Right renal cortex interstitium (tissue), 3 donors: Measurements from ENCODE around the gene ACOXL. TPM values are rescaled to one million over a fixed set of nuclear protein-coding genes. Genes with fewer than 3 reads are reported as not detected.
"Not testable (repeated sequence)": the region's sequence is repeated elsewhere in the genome, so short reads cannot be mapped to it uniquely, and the experiment has no call there.

Experiments
- DNase-seq, 3 donors: peaks; one replicate each; pipeline ENCODE4 v3.0.0-alpha.2; 2013; ENCODE audit warnings: low read depth in 3 of 3, low spot score in 2 of 3
- polyA plus RNA-seq, 3 donors: library from polyadenylated mRNA; unstranded; fragments of 120-200 nt; gene quantifications; one replicate each; pipeline ENCODE4 v1.2.1, GENCODE V29; 2013; ENCODE audit not compliant: insufficient read length in 3 of 3

Gene ACOXL
- polyA plus RNA-seq, 3 donors, result 0.35 to 0.83 (median 0.62) TPM

DNA sequence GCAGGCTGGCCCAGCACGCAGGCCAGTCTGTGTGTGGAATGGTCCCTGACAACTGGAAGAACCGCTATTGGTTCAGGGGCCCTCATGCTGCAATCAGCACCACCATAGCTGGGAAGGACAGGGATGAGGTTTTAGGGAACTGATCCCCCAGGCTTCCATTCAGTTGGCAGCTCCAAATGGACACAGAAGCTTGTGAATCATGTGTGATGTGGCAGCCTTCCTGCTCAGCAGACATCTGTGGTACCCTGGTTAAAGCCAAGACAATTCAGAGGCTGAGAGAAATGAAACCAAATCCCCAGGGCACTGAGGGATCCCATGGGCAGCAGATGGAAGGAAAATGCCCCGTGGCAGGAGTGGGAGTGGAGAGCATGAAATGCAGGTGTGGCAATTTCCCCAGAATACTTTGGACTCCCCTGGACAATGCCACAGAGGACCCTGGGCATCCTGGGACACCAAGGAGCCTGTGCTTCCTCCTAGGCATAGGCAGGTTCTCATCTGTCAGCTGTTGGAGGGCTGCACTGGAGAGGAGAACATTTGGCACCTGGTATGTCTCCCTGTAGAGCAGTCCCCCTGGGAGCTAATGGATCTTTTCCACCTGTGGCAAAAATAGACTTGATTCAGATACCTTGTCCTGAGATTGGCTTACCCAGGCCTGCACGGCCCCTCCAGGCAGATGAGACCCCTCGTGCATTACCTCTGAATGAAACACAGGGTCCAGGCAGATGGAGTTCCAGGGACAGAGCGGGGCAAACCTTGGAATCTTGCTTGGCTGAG, 226.2 kb downstream of the ACOXL start:
- DNase-seq, result no peak

DNA sequence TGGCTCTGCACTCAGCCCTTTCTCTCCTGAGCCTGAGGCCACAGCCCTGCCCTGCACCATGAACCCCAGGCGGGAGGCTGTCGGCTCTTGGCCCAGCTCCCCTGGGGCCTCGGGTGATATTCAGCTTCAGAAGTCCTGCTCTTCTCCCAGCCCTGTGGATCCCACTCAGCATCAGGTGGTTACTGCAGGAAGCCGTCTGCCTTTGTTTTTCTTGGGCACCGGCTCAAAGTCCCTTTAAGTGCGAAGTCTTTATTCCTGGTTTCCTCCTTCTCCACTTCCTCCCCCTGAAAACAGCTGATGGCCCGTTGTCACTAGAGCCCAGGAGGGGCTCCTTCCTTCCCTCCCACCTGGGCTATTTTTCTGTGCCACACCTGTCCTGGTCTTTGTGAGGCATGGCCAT, 226.8 kb downstream of the ACOXL start:
- DNase-seq, result no peak

DNA sequence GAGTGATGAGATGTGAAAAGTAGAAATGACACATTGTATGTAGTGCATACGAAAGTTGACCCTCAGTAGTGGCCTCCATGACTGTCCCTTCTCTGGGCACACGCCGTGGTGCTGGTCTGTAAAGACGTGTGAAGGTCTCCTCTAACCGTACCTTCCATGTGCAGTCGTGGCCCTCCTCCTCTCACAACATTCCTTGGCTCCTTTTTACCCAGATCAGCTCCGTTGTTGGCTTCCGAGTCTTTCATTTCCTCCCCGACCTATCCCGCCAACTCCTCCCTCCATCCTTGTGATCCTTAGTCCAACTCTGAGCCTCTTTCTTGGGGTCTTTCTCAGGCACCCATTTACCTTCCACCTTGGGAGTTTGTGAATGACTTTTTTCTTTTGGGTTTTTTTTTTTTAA, 227.9 kb downstream of the ACOXL start:
- DNase-seq, result no peak

DNA sequence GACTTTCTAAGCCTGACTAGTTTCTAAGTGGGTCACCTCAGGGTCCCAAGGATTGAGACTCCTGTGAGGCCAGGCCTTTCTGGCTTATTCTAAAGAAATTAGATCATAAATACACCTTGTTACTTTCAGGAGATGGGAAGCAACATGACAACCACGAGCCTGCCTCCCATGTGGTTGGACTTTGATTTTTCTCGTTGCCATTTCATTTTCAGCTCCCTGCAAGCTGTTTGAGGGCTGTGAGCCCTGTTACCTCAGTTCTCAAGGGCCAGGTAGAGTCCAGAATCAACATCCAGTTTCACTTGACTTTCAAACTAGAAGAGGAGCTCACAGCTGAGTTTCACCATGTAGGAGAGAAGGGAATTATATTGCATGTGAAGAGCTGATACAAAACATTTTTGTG, 228.6 kb downstream of the ACOXL start:
- DNase-seq, result no peak

DNA sequence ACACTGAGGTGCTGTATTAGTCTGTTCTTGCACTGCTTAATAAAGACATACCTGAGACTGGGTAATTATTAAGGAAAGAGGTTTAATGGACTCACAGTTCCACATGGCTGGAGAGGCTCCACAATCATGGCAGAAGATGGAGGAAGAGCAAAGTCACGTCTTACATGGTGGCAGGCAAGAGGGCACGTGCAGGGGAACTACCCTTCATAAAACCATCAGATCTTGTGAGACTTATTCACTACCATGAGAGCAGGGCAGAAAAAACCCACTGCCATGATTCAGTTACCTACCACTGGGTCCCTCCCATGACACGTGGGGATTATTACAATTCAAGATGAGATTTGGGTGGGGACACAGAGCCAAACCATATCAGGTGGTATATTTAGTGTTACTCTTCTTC, 229.3 kb downstream of the ACOXL start:
- DNase-seq, result not testable (repeated sequence)

DNA sequence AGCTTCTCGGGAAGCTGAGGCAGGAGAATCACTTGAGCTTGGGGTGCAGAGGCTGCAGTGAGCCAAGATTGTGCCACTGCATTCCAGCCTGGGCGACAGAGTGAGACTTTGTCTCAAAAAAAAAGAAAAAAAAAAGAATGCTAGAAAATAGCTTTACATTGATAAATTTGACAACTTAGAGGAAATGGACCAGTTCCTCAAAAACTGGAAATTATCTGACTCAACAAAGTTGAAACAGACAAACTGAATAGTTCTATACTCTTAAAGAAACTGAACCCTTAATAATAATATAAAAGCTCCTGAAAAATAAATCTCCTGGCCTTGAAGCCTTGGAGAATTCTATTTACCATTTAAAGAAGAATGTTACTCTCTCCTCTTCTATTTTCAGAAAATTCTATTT, 237.3 kb downstream of the ACOXL start:
- no peak for DNase-seq

DNA sequence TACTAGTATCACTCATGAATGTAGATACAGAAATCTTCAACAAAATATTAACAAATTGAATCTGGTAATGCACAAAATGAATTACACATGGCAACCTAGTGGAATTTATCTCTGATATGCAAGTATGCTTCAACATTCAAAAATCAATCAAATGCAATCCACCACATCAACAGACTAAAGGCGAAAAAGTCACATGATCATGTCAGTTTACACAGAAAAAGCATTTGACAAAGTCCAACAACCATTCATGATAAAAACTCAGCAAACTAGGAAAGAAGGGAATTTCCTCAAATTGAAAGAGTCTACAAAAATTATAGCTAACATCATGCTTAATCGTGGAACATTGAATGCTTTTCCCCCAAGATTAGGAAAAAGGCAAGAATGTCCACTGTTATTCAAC, 237.8 kb downstream of the ACOXL start:
- DNase-seq, result no peak

DNA sequence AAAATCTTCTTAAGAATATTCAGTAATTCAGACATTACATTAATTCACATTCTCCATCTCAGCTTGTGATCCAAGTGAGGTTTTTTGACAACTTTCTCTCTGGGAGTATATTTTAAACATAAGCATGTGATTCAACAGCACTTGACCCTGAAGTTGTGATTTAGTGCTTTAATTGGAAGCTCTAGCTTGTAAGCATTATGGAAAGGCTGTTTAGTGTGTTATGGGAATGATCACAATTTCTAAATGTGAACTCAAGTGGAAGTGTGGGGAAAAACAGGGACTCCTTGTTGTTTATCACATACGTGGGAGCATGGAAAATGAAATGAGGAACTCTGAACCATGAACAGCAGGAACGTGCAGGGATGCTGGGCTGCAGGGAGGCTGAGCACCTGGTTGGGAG, 239.4 kb downstream of the ACOXL start:
- no peak for DNase-seq

DNA sequence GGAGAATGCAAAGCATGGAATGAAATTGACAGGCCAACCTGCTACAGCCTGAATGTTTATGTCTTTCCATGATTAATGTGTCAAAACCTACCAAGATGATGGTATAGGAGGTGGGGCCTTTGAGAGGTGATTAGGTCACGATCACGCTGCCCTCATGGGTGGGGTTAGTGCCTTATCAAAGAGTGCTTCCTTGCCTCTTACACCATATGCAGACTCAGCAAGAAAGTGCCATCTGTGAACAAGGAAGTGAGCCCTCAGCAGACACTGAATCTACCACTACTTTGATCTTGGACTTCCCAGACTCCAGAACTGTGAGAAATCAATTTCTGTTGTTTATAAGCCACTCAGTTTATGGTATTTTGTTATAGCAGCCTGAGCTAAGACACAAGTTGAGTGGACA, 240.9 kb downstream of the ACOXL start:
- no peak for DNase-seq

DNA sequence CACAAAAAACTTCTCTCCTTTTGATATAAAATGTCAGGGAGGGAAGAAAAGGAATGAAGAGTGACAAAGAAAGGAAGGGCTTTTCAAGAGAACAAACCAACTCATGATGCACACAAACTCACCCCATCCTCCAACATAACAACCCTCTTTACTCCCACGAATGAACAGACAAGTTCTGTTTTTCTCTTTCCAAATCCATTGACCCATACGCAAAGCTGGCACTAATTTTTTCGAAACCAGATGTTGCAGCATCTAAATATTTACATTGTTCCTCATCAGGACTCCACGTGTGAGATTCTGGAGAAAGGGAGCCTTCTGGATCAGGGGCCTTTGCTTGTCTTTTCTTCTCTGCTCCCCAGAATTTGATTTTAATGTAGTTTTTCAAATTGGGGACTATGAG, 245.0 kb downstream of the ACOXL start:
- DNase-seq, result no peak

DNA sequence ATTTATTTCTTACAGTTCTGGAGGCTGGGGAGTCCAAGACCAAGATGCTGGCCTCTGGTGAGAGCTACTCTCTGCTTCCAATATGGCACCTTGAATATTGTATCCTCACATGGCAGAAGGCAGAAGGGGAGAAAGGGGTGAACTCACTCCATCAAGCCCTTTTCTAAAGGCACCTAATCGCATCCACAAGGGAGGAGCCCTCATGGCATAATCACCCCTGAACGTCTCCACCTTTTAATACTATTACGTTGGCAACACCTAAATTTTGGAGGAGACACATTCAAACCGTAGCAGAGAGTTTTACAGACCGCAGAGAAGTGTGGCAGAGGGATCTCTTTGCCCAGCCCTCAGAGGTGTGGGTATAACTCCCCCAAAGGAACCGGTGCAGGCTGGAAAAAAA, 245.8 kb downstream of the ACOXL start:
- DNase-seq, result no peak

DNA sequence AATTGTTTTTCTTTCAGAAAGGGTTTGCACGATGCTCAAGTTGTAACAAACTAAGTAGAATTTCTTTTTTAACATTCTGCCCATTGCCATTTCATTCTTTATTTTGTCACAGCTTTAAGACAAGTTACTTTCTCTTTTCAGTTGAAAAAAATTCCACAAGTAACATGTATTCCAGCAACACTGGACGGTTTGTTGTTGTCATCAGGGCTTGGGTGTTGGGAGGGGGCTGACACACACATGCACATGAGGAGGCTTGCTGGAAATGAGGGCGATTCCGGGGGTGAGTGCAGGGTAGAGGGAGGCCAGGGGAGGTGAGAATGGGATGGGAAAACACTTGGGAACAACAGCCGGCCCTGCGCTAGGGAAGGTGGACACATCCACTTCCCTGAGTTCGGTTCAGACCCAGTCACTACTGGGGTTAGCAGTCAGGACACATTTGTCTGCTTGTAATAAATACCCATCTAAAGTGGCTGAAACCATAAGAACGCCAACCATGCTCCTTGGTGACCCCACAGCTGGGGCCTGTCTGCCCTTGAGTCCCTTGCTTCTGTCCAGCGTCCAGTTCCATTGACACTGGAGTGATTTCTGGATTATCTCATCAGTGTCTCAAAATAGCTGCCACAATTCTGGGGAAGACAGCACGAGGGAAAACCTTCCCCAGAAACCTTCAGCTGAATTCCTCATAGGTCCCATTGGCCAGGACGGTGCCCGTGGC, 246.5 kb downstream of the ACOXL start:
- no peak for DNase-seq

DNA sequence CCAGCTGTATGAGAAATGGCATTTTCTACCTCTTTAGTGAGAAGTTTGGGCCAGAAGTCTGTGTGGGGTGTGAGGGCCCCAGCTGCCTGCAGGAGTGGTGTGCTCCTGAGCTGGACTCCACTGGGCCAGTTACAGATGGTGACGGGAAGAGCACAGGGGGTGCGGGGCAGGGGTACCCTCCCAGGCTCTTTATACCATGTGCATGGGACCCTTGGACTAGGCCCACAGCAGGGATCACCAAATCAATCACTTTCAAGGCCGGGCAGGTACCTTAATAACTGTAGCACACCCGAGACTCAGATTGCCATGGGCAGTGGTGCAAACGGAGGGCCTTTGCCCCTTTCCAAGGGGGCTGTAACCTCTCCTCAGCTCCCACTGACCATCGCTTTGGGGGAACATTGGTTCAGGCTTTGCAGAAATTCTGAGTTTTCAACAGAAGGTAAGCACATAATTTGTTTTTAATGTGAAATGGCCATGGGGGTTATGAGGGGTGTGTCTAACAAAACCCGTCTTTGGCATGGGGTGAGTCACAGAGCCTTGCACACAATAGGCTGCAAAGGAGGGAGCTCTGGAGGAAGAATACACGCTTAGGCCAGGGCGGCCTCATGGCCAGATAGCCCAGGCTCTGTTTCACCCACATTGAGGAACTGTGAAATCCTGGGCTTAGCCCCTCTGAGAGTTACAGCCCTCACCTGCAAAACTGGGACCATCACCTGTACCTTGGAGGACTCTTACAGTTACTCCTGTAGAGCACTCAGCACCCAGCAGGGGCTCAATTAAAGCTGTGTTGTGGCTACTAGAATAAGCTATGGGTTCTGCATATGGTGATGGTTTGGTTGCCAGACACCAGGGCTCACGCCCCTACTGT, 247.3 kb downstream of the ACOXL start:
- DNase-seq, result no peak

DNA sequence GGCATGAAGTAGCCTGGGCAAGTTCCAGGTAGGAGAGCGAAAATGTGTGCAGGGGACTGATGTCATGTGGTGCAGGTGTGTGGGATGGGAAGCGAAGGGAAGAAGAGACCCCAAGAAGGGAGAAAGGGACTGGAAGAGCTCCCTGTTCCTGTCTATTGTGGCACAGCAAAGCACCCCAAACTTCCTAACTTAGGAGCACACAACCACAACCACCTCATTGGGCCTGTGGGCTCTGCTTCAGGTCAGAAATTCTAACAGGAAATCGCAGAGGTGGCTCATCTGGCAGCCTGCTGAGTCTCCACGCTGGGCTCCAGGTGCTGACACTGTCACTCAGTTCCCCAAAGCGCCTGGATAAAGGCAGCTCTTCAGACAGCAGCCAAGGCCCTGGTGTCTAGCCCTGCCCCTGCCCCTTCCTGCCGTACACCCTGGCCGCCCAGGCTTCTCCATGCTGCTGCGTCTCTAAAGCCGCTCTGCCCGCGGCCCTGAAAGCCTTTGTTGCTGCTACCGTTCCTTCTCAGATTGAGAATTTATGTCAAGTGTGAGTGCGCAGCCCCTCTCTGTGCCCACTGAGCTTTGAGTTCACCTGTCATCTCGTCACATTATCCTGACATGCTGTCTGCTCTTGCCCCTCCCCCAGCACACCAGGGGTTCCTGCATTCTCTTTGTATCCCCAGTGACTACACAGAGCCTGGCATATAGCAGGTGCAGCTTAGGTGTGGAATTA, 248.1 kb downstream of the ACOXL start:
- DNase-seq, result no peak

DNA sequence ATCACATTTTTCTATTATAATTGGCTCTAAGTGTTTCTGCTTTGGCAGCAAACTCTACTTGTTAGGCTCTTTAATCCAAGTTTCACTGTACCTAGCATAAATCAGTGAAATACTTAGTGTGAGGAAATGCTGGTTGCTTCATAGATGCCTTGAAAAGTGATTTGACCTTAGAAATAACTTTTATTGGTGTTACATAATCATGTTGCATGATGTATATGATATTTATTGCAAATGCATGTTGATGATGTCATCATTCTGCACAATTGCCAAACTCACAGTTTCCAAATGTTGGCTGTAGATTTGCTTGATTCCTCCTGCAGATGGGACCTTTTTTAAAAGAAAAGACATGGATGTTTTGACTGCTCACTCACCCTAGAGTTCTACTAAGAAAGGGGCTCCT, 250.8 kb downstream of the ACOXL start:
- DNase-seq, result no peak

DNA sequence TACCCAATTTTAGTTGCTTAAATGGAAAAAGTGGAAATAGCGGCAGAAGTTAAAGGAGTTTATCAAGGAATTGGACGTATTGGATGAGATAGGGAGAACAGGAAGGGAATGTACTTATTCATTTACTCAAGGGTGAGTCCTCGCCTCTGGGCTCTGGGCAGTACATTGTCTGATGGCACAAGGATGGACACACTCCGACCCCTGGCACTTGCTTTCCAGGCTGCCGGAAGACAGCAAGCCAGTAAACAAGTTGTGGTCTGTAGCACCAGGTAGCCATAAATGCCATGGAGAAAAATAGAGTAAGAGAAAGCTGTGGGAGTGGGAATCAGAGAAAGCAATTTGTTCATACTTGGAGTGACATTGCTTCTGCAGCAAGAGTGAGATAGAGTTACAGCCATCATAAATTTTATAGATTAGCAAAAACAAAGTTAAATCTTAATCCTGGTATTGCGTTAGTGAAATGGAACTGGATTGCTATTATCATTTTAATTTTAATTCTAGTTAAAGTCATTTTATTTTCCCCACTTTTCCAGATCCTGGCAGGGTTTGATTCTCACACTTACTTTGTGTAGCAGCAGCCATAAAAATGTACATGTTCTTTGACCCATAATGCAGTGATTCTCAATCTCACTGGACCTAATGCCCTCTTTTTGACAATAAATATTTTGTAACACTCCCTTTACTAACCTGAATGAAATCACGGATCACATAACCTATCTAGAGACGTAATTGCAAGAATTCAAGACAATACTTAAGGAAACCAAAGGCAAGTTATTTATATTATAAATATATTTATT, 252.5 kb downstream of the ACOXL start:
- no peak for DNase-seq

DNA sequence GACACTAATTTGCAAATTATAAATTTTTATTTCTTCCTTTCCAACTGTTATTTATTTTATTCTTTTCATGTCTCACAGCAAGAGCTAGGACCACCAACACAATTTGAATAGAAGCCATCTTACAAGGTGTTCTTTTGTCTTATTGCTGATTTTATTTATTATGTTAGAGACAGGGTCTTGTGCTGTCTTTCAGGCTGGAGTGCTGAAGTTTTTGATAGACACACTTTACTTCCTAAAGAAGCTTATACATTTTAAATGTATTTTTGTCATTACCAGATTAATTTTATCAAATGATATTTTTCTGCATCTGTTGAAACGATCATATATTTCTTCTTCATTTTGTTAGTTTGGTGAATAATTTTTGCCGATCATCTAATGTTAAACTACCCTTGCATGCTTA, 258.1 kb downstream of the ACOXL start:
- DNase-seq, result no peak

DNA sequence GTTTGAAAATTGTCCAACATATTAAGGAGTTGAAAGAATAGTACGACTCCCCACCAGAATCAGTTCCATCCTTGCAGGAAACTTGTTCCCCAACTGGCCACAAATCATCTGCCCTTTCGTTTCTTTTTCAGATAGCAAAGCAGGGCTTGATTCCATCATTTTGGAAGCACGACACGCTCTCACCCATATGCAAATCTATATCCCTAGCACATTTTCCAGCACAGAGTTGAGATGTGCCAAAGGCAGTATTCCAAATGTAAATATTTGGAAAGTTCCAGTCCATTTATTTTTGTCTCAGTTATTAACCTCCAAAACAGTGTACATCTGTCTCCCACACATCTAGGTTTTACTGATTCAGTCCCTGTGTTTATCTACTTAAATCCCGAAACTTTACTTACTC, 259.5 kb downstream of the ACOXL start:
- no peak for DNase-seq

DNA sequence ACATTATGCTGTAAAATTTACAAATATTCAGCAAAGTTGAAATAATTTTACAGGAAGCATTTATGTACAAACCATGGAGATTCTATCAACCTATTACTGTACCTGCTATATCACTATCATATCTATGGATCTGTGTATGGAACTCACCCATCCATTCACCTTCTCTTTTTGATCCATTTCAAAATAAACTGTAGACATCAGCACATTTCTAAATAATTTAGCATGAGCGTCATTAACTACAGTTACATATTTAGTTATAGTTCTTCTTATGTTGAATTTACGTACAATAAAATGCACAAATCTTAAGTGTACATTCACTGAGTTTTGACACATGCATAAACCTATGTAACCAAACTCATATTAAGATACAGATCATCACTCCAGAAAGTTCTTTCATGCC, 260.5 kb downstream of the ACOXL start:
- DNase-seq, result no peak
